ENCODE results near the gene AHCY.
"Not testable (repeated sequence)": the region's sequence is repeated elsewhere in the genome, so short reads cannot be mapped to it uniquely, and the experiment has no call there.

Gene AHCY

GRCh38 chr20:34298294-34298784 lies 4.8 kb downstream of the AHCY start:
- DNase-seq (ENCODE audit: low read depth, low spot score), result not testable (repeated sequence)

- DNase-seq (ENCODE audit: low read depth, low spot score), result no peak
Observed at GRCh38 chr20:34296468-34296867, 6.7 kb downstream of the AHCY start.

- DNase-seq (ENCODE audit: low read depth, low spot score), result no peak
Observed at GRCh38 chr20:34295284-34295683, 7.9 kb downstream of the AHCY start.

- no peak for DNase-seq (ENCODE audit: low read depth, low spot score)
Observed at GRCh38 chr20:34294563-34294962, 8.6 kb downstream of the AHCY start.

- no peak for DNase-seq (ENCODE audit: low read depth, low spot score)
Observed at GRCh38 chr20:34293589-34293988, 9.6 kb downstream of the AHCY start.

- no peak for DNase-seq (ENCODE audit: low read depth, low spot score)
Observed at GRCh38 chr20:34293119-34293518, 10.0 kb downstream of the AHCY start.

GRCh38 chr20:34292496-34292895 lies 10.7 kb downstream of the AHCY start:
- no peak for DNase-seq (ENCODE audit: low read depth, low spot score)

- DNase-seq (ENCODE audit: low read depth, low spot score), result no peak
Observed at GRCh38 chr20:34290471-34290870, 12.7 kb downstream of the AHCY start.

GRCh38 chr20:34287500-34287899 lies 15.7 kb downstream of the AHCY start:
- not testable (repeated sequence) for DNase-seq (ENCODE audit: low read depth, low spot score)

- no peak for DNase-seq (ENCODE audit: low read depth, low spot score)
Observed at GRCh38 chr20:34285450-34285849, 17.7 kb downstream of the AHCY start.

GRCh38 chr20:34283844-34284243 lies 19.3 kb downstream of the AHCY start:
- no peak for DNase-seq (ENCODE audit: low read depth, low spot score)

- DNase-seq (ENCODE audit: low read depth, low spot score), result no peak
Observed at GRCh38 chr20:34282041-34282440, 21.1 kb downstream of the AHCY start.

GRCh38 chr20:34281177-34281576 lies 22.0 kb downstream of the AHCY start:
- DNase-seq (ENCODE audit: low read depth, low spot score), result no peak

GRCh38 chr20:34274694-34275093 lies 28.5 kb downstream of the AHCY start:
- DNase-seq (ENCODE audit: low read depth, low spot score), result no peak

- no peak for DNase-seq (ENCODE audit: low read depth, low spot score)
Observed at GRCh38 chr20:34271956-34272355, 31.2 kb downstream of the AHCY start.

GRCh38 chr20:34269996-34270627 lies 33.0 kb downstream of the AHCY start:
- peak; percentile 63 for DNase-seq (ENCODE audit: low read depth, low spot score)

GRCh38 chr20:34268851-34269636 lies 34.1 kb downstream of the AHCY start:
- DNase-seq (ENCODE audit: low read depth, low spot score), result no peak

GRCh38 chr20:34268145-34268544 lies 35.0 kb downstream of the AHCY start:
- DNase-seq (ENCODE audit: low read depth, low spot score), result no peak

- no peak for DNase-seq (ENCODE audit: low read depth, low spot score)
Observed at GRCh38 chr20:34264141-34264540, 39.0 kb downstream of the AHCY start.

- DNase-seq (ENCODE audit: low read depth, low spot score), result not testable (repeated sequence)
Observed at GRCh38 chr20:34263468-34263867, 39.7 kb downstream of the AHCY start.

- DNase-seq (ENCODE audit: low read depth, low spot score), result no peak
Observed at GRCh38 chr20:34262488-34263288, 40.5 kb downstream of the AHCY start.
